GM12872 (cell line): Measurements from ENCODE around the gene PLB1.

Experiments
- TF ChIP-seq, protein P1 (sequence below): IDR thresholded peaks from 3 replicates; pipeline ENCODE4 v1.5.1; 2011; ENCODE audit warnings: low read depth, mild to moderate bottlenecking, low read length, moderate library complexity; ENCODE audit not compliant: insufficient read depth

PLB1 gene

DNA sequence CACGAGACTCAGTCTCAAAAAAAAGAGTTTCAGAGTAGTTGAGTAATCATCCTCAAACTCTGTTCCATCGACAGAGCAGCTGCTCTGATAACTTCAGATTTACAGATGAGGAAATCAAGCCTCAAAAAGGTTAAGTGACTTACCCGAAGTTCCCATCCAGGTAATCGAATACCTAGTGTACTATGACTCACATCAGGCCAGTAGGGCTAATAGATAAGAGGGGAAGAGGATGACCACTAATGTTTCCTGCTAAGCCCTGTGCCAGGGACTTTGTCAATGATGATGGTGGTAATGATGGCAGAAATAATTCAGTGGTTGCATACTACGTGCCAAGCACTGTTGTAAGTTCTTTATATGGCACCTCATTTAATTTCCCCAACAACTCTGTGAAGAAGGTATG is 80.9 kb downstream of the PLB1 start:
- TF ChIP-seq, protein P1, sequence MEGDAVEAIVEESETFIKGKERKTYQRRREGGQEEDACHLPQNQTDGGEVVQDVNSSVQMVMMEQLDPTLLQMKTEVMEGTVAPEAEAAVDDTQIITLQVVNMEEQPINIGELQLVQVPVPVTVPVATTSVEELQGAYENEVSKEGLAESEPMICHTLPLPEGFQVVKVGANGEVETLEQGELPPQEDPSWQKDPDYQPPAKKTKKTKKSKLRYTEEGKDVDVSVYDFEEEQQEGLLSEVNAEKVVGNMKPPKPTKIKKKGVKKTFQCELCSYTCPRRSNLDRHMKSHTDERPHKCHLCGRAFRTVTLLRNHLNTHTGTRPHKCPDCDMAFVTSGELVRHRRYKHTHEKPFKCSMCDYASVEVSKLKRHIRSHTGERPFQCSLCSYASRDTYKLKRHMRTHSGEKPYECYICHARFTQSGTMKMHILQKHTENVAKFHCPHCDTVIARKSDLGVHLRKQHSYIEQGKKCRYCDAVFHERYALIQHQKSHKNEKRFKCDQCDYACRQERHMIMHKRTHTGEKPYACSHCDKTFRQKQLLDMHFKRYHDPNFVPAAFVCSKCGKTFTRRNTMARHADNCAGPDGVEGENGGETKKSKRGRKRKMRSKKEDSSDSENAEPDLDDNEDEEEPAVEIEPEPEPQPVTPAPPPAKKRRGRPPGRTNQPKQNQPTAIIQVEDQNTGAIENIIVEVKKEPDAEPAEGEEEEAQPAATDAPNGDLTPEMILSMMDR: no peak

DNA sequence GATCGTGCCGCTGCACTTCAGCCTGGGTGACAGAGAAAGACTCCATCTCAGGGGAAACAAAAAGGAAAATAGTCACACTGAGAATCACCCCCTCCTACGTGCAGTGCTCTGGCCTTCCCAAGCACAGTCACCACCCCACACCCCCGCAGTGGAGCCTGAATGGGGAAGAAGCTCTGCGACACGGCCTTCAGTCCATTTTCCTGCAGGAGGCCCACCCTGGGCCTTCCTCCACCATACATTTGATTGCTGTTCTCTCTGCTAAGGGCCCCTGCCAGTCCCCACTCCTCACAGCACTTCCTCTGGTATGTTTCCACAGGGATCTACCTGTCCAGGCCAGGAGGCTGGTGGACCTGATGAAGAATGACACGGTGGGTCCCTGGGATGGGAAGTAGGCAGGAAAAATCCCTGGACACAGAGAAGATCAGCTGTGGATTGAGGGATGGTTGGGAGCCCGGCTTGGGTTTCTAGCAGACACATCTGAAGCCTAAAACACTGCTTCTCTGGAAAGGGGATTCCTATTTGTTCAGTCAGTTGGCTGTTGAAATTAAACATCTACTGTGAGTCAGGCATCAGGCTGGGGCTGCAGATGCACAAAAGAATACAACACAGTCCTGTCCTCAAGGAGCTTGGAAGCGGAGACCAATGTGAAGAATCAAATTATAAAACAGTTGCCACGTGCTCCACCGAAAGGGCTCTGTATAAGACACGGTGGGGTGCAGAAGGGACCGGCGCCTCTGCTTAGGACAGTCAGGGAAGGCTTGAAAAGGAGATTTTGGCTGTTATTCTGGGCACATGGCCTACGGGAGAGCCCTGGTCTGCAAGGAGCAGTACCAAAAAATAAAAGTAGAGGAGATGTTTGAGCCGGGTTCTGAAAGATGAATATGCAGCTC is 82.2 kb downstream of the PLB1 start:
- TF ChIP-seq, protein P1: no peak

DNA sequence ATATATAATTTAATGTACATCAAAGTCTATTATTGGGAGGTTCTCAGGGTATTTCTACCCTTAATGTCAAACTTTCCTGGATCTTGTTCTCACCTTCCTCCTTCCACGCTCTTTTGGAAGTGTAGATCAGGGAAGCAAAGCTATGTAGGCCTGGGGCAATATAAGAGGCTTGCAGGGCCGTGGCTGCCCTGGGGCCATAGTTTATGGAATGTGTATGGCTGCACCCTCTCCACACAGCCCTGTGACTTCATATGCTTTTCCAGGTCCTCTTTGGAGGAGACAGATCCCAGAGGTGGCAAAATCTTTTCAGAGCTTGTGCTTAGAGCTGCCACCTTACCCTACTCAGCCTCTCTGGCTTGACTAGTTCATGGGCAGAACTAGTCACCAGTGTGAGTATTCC is 82.9 kb downstream of the PLB1 start:
- TF ChIP-seq, protein P1: no peak

DNA sequence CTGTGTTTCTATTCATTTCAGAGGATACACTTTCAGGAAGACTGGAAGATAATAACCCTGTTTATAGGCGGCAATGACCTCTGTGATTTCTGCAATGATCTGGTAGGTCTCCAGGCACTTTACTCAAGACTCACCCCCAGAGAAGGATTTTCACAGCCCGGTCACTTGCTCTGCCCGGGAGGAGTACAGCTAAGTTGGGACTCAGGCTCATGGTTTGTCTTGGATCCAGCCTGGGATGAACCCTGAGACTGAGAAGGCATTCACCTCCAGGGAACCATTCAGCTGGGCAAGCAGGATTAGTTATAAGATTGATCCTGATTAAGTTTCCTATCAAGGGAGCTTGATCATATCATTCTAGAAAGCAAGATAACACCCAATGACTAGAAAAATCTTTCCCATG is 83.7 kb downstream of the PLB1 start:
- TF ChIP-seq, protein P1: no peak

DNA sequence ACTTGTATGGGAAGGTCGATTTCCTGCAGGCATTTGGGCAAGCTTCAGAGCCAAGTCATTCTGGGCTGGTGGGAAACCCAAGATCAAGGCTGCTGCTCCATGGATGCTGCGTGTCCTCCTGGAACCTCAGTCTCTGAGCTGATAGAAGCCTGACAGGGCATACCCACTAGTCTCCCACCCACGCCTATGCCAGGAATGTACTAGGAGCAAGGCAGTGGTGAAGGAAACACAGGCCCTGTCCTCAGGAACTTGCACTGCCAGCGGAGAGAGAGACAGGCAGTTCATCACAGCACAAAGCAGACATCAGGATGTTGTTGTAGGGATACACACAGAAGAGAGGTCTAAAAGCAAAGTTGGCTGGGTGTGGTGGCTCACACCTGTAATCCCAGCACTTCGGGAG is 84.2 kb downstream of the PLB1 start:
- TF ChIP-seq, protein P1: no peak

DNA sequence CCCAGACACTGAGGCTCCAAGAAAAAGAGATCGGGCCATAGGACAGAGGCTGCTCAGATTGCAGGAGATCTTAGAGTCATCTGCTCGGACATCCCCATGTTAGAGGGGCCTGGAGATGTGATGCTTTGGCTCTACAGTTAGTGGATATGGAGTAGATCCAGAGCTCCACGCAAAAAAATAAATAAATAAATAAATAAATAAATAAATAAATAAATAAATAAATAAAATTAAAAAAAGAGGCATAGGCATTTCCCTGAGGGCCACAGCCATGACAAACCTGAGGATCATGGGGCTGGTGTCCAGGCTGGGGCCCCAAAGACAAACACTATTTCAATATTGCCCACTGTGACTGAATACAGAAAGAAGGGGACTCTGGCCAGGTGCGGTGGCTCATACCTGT is 85.5 kb downstream of the PLB1 start:
- TF ChIP-seq, protein P1: no peak

DNA sequence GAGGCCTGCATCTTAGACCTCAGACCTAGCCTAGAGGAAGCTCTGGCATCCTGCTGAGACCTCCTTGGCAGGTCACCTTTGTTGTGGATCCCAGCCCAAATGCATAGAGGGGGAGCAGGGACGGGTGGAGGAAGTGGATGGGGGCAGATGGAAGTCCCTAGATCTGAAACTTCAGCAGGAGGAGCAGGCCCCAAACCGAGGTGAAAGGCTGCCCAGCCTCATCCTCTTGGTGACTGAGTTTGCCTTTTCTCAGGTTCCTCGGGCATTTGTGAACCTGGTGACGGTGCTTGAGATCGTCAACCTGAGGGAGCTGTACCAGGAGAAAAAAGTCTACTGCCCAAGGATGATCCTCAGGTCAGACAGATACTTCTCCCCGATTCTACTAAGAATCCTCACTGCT is 86.3 kb downstream of the PLB1 start:
- TF ChIP-seq, protein P1: no peak
